IPS DF 6.9 (cell line): ENCODE measurements around the gene CGNL1.

Source experiments
- DNase-seq: peaks from one replicate; pipeline ENCODE4 v3.0.0-alpha.2; 2013; ENCODE audit warnings: low read depth, low spot score
- H3K27ac ChIP-seq: one replicate; pipeline ENCODE4 v1.5.1; 2013; ENCODE audit warnings: low read length, control low read depth
- H3K27me3 ChIP-seq: 2 replicates; pipeline ENCODE4 v1.6.1; 2013; ENCODE audit warnings: mild to moderate bottlenecking, low read length; ENCODE audit not compliant: control insufficient read depth, insufficient read depth
- H3K36me3 ChIP-seq: 2 replicates; pipeline ENCODE4 v1.6.1; 2013; ENCODE audit warnings: low read length; ENCODE audit not compliant: control insufficient read depth, insufficient read depth
- H3K4me1 ChIP-seq: 2 replicates; pipeline ENCODE4 v1.6.1; 2013; ENCODE audit warnings: low read length; ENCODE audit not compliant: control insufficient read depth, insufficient read depth
- H3K4me3 ChIP-seq: 2 replicates; pipeline ENCODE4 v1.5.1; 2013; ENCODE audit warnings: mild to moderate bottlenecking, low read length
- H3K9me3 ChIP-seq: 2 replicates; pipeline ENCODE4 v1.6.1; 2013; ENCODE audit warnings: low read length, inconsistent platforms; ENCODE audit not compliant: control insufficient read depth, insufficient read depth
- WGBS: extraction: QIAGEN DNeasy Blood & Tissue Kit; methylation state at CpG from one replicate; pipeline ENCODE4 v1.1.7; 2013; ENCODE audit warnings: mixed read lengths, missing lambda C conversion rate; ENCODE audit not compliant: insufficient read length, insufficient coverage; 5-methylcytosine and 5-hydroxymethylcytosine counted together

Gene CGNL1

GRCh38 chr15:57561041-57561711 lies 184.9 kb downstream of the CGNL1 start:
- H3K27ac ChIP-seq = no peak overlapping the region
- H3K9me3 ChIP-seq = no peaks in the 10 kb centered on the region
- H3K4me1 ChIP-seq = no peaks in the 10 kb centered on the region
- no peak for DNase-seq
- no peaks in the 10 kb centered on the region for H3K27me3 ChIP-seq
- H3K4me3 ChIP-seq = no peak overlapping the region
- no peaks in the 10 kb centered on the region for H3K36me3 ChIP-seq
- no CpG with 5 or more reads among the region's 9 CpGs for whole genome bisulfite sequencing

- WGBS = no CpG with 5 or more reads among the region's 11 CpGs
- Histone ChIP-seq H3K9me3 (no peaks in the 10 kb centered on the region), H3K27me3 (no peaks in the 10 kb centered on the region), H3K36me3 (no peaks in the 10 kb centered on the region), H3K27ac (no peak overlapping the region), H3K4me1 (no peaks in the 10 kb centered on the region), H3K4me3 (no peak overlapping the region)
- no peak for DNase-seq
Measured at GRCh38 chr15:57562196-57562769, 186.0 kb downstream of the CGNL1 start.

GRCh38 chr15:57563416-57563815 lies 187.1 kb downstream of the CGNL1 start:
- no peak overlapping the region for H3K4me3 ChIP-seq
- no CpG with 5 or more reads among the region's 6 CpGs for WGBS
- no peak overlapping the region for H3K27ac ChIP-seq
- no peak for DNase-seq
- H3K9me3 ChIP-seq = no peaks in the 10 kb centered on the region
- H3K36me3 ChIP-seq = no peaks in the 10 kb centered on the region
- H3K27me3 ChIP-seq = no peaks in the 10 kb centered on the region
- H3K4me1 ChIP-seq = no peaks in the 10 kb centered on the region

GRCh38 chr15:57565311-57565710 lies 189.0 kb downstream of the CGNL1 start:
- Histone ChIP-seq H3K4me1 (no peaks in the 10 kb centered on the region), H3K4me3 (no peak overlapping the region), H3K27me3 (no peaks in the 10 kb centered on the region), H3K36me3 (no peaks in the 10 kb centered on the region), H3K9me3 (no peaks in the 10 kb centered on the region), H3K27ac (no peak overlapping the region)
- WGBS = no CpG with 5 or more reads among the region's 10 CpGs
- DNase-seq = no peak

GRCh38 chr15:57566834-57567233 lies 190.5 kb downstream of the CGNL1 start:
- no peak overlapping the region for H3K4me3 ChIP-seq
- H3K27me3 ChIP-seq = no peaks in the 10 kb centered on the region
- WGBS = no CpG with 5 or more reads among the region's 4 CpGs
- H3K4me1 ChIP-seq = no peaks in the 10 kb centered on the region
- no peaks in the 10 kb centered on the region for H3K36me3 ChIP-seq
- H3K9me3 ChIP-seq = no peaks in the 10 kb centered on the region
- DNase-seq = no peak
- no peak overlapping the region for H3K27ac ChIP-seq

GRCh38 chr15:57567891-57568290 lies 191.6 kb downstream of the CGNL1 start:
- Histone ChIP-seq H3K4me1 (no peaks in the 10 kb centered on the region), H3K27ac (no peak overlapping the region), H3K36me3 (no peaks in the 10 kb centered on the region), H3K4me3 (no peak overlapping the region), H3K9me3 (no peaks in the 10 kb centered on the region), H3K27me3 (no peaks in the 10 kb centered on the region)
- no CpG with 5 or more reads among the region's 3 CpGs for WGBS
- no peak for DNase-seq

GRCh38 chr15:57568299-57568698 lies 192.0 kb downstream of the CGNL1 start:
- no CpG with 5 or more reads among the region's 2 CpGs for WGBS
- no peak overlapping the region for H3K27ac ChIP-seq

GRCh38 chr15:57570340-57570739 lies 194.0 kb downstream of the CGNL1 start:
- Histone ChIP-seq H3K4me3 (no peak overlapping the region), H3K27ac (no peak overlapping the region)
- no peak for DNase-seq

More at GRCh38 chr15:57568299-57568698, 192.0 kb downstream of the CGNL1 start:
- no peak for DNase-seq
- no peaks in the 10 kb centered on the region for H3K9me3 ChIP-seq
- no peaks in the 10 kb centered on the region for H3K36me3 ChIP-seq
- no peak overlapping the region for H3K4me3 ChIP-seq
- no peaks in the 10 kb centered on the region for H3K4me1 ChIP-seq
- no peaks in the 10 kb centered on the region for H3K27me3 ChIP-seq

GRCh38 chr15:57570994-57571393 lies 194.7 kb downstream of the CGNL1 start:
- no peak overlapping the region for H3K4me3 ChIP-seq
- no peaks in the 10 kb centered on the region for H3K27me3 ChIP-seq
- no peaks in the 10 kb centered on the region for H3K4me1 ChIP-seq
- no peaks in the 10 kb centered on the region for H3K36me3 ChIP-seq
- no peaks in the 10 kb centered on the region for H3K9me3 ChIP-seq
- DNase-seq = no peak
- WGBS = no CpG with 5 or more reads among the region's 3 CpGs
- H3K27ac ChIP-seq = no peak overlapping the region

More at GRCh38 chr15:57570340-57570739, 194.0 kb downstream of the CGNL1 start:
- Histone ChIP-seq H3K4me1 (no peaks in the 10 kb centered on the region), H3K36me3 (no peaks in the 10 kb centered on the region), H3K9me3 (no peaks in the 10 kb centered on the region), H3K27me3 (no peaks in the 10 kb centered on the region)
- no CpG with 5 or more reads among the region's 2 CpGs for WGBS

- H3K9me3 ChIP-seq = no peaks in the 10 kb centered on the region
- whole genome bisulfite sequencing = 100% methylated on average over 1 of the region's 7 CpGs
- no peak overlapping the region for H3K27ac ChIP-seq
- no peaks in the 10 kb centered on the region for H3K36me3 ChIP-seq
- H3K4me3 ChIP-seq = no peak overlapping the region
- no peaks in the 10 kb centered on the region for H3K4me1 ChIP-seq
- DNase-seq = no peak
- H3K27me3 ChIP-seq = no peaks in the 10 kb centered on the region
Measured at GRCh38 chr15:57571725-57572124, 195.4 kb downstream of the CGNL1 start.

- Histone ChIP-seq H3K36me3 (no peaks in the 10 kb centered on the region), H3K9me3 (no peaks in the 10 kb centered on the region), H3K4me3 (no peak overlapping the region), H3K4me1 (no peaks in the 10 kb centered on the region), H3K27me3 (no peaks in the 10 kb centered on the region), H3K27ac (no peak overlapping the region)
- no peak for DNase-seq
- no CpG with 5 or more reads among the region's 3 CpGs for WGBS
Measured at GRCh38 chr15:57572468-57572867, 196.2 kb downstream of the CGNL1 start.
